Measurements from ENCODE around the gene NTM.

GRCh38 chr11:132119573-132119972 is 749.2 kb downstream of the NTM start:
- no peak for TF ChIP-seq CTCF (IDR thresholded peaks at IDR 0.05)
- no peak for TF ChIP-seq ZFX (IDR thresholded peaks at IDR 0.05; ENCODE audit: borderline replicate concordance)
